Prostate gland (tissue), 2 donors: ENCODE measurements around the gene REPIN1. TPM values are rescaled to one million over a fixed set of nuclear protein-coding genes. Genes with fewer than 3 reads are reported as not detected.

Experiments
- DNase-seq: peaks from one replicate; pipeline ENCODE4 v3.0.0-alpha.2; 2019; ENCODE audit warnings: low spot score
- H3K27ac ChIP-seq, 2 donors: fragments of 200-600 bp; sonication (generic); 2 replicates each; pipeline ENCODE4 v1.5.1; 2017 to 2019
- H3K27me3 ChIP-seq: fragments of 200-600 bp; sonication (generic); replicated peaks from 2 replicates; pipeline ENCODE4 v1.5.1; 2019; ENCODE audit not compliant: insufficient read depth
- H3K36me3 ChIP-seq, 2 donors: fragments of 200-600 bp; sonication (generic); 1 replicate in 1 of 2; 2 replicates in 1 of 2; pipeline versions ENCODE4 v1.5.1 to v1.8.1; 2017 to 2019
- H3K4me1 ChIP-seq: fragments of 200-600 bp; sonication (generic); replicated peaks from 2 replicates; pipeline ENCODE4 v1.5.1; 2019
- H3K4me3 ChIP-seq, 2 donors: fragments of 200-600 bp; sonication (generic); 2 replicates each; pipeline ENCODE4 v1.5.1; 2017 to 2019
- H3K9me3 ChIP-seq: fragments of 200-600 bp; sonication (generic); 2 replicates; pipeline ENCODE4 v1.5.1; 2017
- CTCF ChIP-seq, 4 experiments: fragments of 200-600 bp in 2 of 4; fragments of 450-650 bp in 2 of 4; sonication (generic) in 2 of 4; IDR thresholded peaks; 1 replicate in 3 of 4; 2 replicates in 1 of 4; pipeline ENCODE4 v1.5.1; 2016 to 2019; ENCODE audit warnings: antibody characterized with exemption in 4 of 4, mild to moderate bottlenecking in 2 of 4, moderate library complexity in 2 of 4
- POLR2A ChIP-seq: fragments of 450-650 bp; IDR thresholded peaks from one replicate; pipeline ENCODE4 v1.6.1; 2016; ENCODE audit warnings: antibody characterized with exemption, mild to moderate bottlenecking
- POLR2AphosphoS5 ChIP-seq: sonication (generic); formaldehyde crosslinking; IDR thresholded peaks from one replicate; pipeline ENCODE4 v1.6.1; 2017; ENCODE audit warnings: antibody characterized with exemption
- WGBS: methylation state at CpG from one replicate; pipeline ENCODE4 v1.1.5; 2018; 5-methylcytosine and 5-hydroxymethylcytosine counted together
- intact Hi-C: fragments of 100-400 bp; cut with DNase I; formaldehyde crosslinking; loops from one replicate; pipeline ENCODE4 v1.14.2; 2022
- total RNA-seq, 2 donors: library from RNA; depleted of rRNA; stranded (reverse); fragments of >200 nt; gene quantifications; one replicate each; pipeline ENCODE4 v1.1.0, GENCODE V29; 2016

The REPIN1 gene
- total RNA-seq, 2 donors from 2014 or later, result 150 to 171 TPM

GRCh38 chr7:150380463-150380862 lies 11.8 kb downstream of the REPIN1 start:
- Histone ChIP-seq H3K4me1 (peaks cover 16% of the 10 kb centered on the region), H3K9me3 (no peaks in the 10 kb centered on the region), H3K4me3 (peak overlapping the region in 1 of 2 donors; percentile 95), H3K27ac (peak overlapping the region; percentile 21 to 37), H3K36me3 (no peaks in the 10 kb centered on the region), H3K27me3 (no peaks in the 10 kb centered on the region)
- 48% methylated on average over 11 of the region's 11 CpGs for WGBS
- intact Hi-C loops, result loop anchor here (10.0 kb wide), 1 partner anchor 86 kb away; no protein-coding TSS in a partner anchor
- no peak for TF ChIP-seq CTCF (IDR thresholded peaks at IDR 0.05)
- TF ChIP-seq POLR2AphosphoS5, result no peak
- no peak for TF ChIP-seq POLR2A
- no peak for DNase-seq

DNA sequence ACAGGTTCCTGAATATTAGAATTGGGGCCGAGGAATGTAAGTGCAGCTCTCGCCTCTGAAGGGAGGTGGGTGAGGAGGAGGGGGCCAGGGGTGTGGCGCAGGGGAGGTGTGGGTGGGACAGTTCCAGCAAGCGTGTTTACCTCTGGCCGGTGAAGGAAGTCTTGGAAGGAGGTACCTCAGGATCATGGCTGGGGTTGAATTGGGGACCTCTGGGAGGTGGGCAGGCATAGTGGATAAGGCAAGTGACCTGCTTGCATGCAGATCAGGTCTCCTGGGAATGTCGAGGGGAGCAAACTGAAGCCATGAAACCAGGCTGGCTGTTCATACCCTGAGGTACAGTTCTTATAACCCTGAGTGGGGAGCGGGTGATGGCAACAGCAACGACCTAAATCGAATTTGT lies 12.5 kb downstream of the REPIN1 start:
- H3K27me3 ChIP-seq, result no peaks in the 10 kb centered on the region
- peak; percentile 33 for DNase-seq
- no peaks in the 10 kb centered on the region for H3K9me3 ChIP-seq
- TF ChIP-seq POLR2AphosphoS5 (no peak), CTCF (IDR thresholded peaks at IDR 0.05) (no peak), POLR2A (no peak)
- H3K4me3 ChIP-seq, result no peak overlapping the region
- peaks cover 16% of the 10 kb centered on the region for H3K4me1 ChIP-seq
- H3K27ac ChIP-seq, result peak overlapping the region; percentile 21 to 37
- no peaks in the 10 kb centered on the region for H3K36me3 ChIP-seq
- intact Hi-C loops, result loop anchor here (10.0 kb wide), 1 partner anchor 86 kb away; no protein-coding TSS in a partner anchor
- WGBS, result 47% methylated on average over 9 of the region's 9 CpGs

GRCh38 chr7:150381785-150382122 lies 13.1 kb downstream of the REPIN1 start:
- Histone ChIP-seq H3K9me3 (no peaks in the 10 kb centered on the region), H3K36me3 (no peaks in the 10 kb centered on the region), H3K27ac (peak overlapping the region in 1 of 2 donors; percentile 37), H3K4me3 (no peak overlapping the region), H3K4me1 (peaks cover 16% of the 10 kb centered on the region), H3K27me3 (no peaks in the 10 kb centered on the region)
- DNase-seq, result no peak
- WGBS, result 81% methylated on average over 1 of the region's 1 CpG
- intact Hi-C loops, result loop anchor here (10.0 kb wide), 1 partner anchor 87 kb away; no protein-coding TSS in a partner anchor
- no peak for TF ChIP-seq POLR2A
- TF ChIP-seq CTCF (IDR thresholded peaks at IDR 0.05), result no peak
- no peak for TF ChIP-seq POLR2AphosphoS5

DNA sequence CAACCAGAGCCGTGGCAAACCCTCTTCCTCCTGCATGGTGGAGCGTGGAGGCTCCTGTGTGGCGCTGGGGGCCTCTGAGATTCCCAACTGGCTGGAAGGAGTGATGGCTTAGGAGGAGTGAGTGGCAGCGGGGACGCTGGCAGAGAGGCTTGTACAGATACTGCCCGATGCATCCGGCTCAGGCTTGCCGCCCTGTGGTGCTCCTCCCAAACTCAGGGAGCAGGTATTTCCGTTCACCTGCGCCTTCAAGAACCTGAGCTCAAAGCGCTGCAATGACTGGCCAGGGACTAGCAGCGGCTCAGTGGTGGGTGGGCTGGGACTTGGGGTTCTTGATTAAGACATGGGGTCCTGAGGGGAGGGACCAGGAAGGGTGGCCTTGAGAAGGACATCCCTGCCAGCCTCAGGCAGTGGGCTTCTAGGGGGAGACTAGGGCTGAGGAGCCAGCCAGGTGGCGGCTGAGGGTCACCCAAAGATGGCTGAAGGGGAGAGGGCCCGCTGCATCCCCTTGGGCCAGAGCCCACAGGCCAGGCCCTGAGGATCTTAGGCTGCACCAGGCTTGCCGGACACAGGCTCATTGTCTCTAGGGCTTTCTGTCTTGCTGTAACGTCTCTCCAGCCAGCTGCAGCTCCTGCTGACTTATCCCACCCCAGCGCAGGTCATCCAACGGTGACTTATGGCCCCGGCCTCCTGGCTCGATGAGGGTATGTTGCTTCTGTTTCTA lies 13.7 kb downstream of the REPIN1 start:
- WGBS, result 51% methylated on average over 20 of the region's 20 CpGs
- H3K4me1 ChIP-seq, result peaks cover 16% of the 10 kb centered on the region
- H3K9me3 ChIP-seq, result no peaks in the 10 kb centered on the region
- H3K4me3 ChIP-seq, result no peak overlapping the region
- TF ChIP-seq POLR2A (no peak), CTCF (IDR thresholded peaks at IDR 0.05) (peak in 1 of 4 experiments; percentile 11)
- DNase-seq, result peak; percentile 60
- intact Hi-C loops, result loop anchor here (10.0 kb wide), 1 partner anchor 87 kb away; no protein-coding TSS in a partner anchor
- H3K27ac ChIP-seq, result peak overlapping the region; percentile 21 to 37
- no peaks in the 10 kb centered on the region for H3K27me3 ChIP-seq
- H3K36me3 ChIP-seq, result no peaks in the 10 kb centered on the region

- TF ChIP-seq CTCF (IDR thresholded peaks at IDR 0.05), result no peak
- no peak for TF ChIP-seq POLR2AphosphoS5
- no peak for TF ChIP-seq POLR2A
- H3K9me3 ChIP-seq, result no peaks in the 10 kb centered on the region
- H3K27me3 ChIP-seq, result no peaks in the 10 kb centered on the region
- H3K27ac ChIP-seq, result peak overlapping the region; percentile 21 to 37
- 38% methylated on average over 4 of the region's 4 CpGs for WGBS
- H3K36me3 ChIP-seq, result no peaks in the 10 kb centered on the region
- no peak for DNase-seq
- no peak overlapping the region for H3K4me3 ChIP-seq
- H3K4me1 ChIP-seq, result peaks cover 16% of the 10 kb centered on the region
- intact Hi-C loops, result loop anchor here (10.0 kb wide), 1 partner anchor 88 kb away; no protein-coding TSS in a partner anchor
Measured at GRCh38 chr7:150382844-150383225, 14.2 kb downstream of the REPIN1 start.
